GM19240 (cell line): Measurements from ENCODE around the gene PDC.
"Not testable (repeated sequence)": the region's sequence is repeated elsewhere in the genome, so short reads cannot be mapped to it uniquely, and the experiment has no call there.

ENCODE experiments used
- DNase-seq: peaks from one replicate; pipeline ENCODE4 v3.0.0; 2011; ENCODE audit warnings: low spot score; ENCODE audit not compliant: insufficient read length

The PDC gene

GRCh38 chr1:186403632-186404031 lies 57.3 kb downstream of the PDC start:
- no peak for DNase-seq

GRCh38 chr1:186401446-186401845 lies 59.5 kb downstream of the PDC start:
- not testable (repeated sequence) for DNase-seq
